NCI-H1436 (cell line): ENCODE results near the gene TRIM17.

Experiments
- DNase-seq: peaks from one replicate; lab custom pipeline; 2025; lab: John Stamatoyannopoulos, UW

The TRIM17 gene

GRCh38 chr1:228400692-228401454 is 15.8 kb downstream of the TRIM17 start:
- DNase-seq: no peak

GRCh38 chr1:228400237-228400651 is 16.4 kb downstream of the TRIM17 start:
- no peak for DNase-seq

GRCh38 chr1:228399531-228400236 is 17.0 kb downstream of the TRIM17 start:
- DNase-seq: no peak

GRCh38 chr1:228398741-228399461 is 17.8 kb downstream of the TRIM17 start:
- DNase-seq: no peak

GRCh38 chr1:228397966-228398365 is 18.7 kb downstream of the TRIM17 start:
- no peak for DNase-seq

- DNase-seq: no peak
Observed at GRCh38 chr1:228396770-228397662, 19.6 kb downstream of the TRIM17 start.

- no peak for DNase-seq
Observed at GRCh38 chr1:228394571-228395394, 21.9 kb downstream of the TRIM17 start.

GRCh38 chr1:228393811-228394570 is 22.7 kb downstream of the TRIM17 start:
- DNase-seq: no peak

- DNase-seq: no peak
Observed at GRCh38 chr1:228393268-228393701, 23.4 kb downstream of the TRIM17 start.

GRCh38 chr1:228392111-228392936 is 24.3 kb downstream of the TRIM17 start:
- no peak for DNase-seq

GRCh38 chr1:228391411-228392020 is 25.1 kb downstream of the TRIM17 start:
- no peak for DNase-seq

GRCh38 chr1:228390649-228391048 is 26.0 kb downstream of the TRIM17 start:
- DNase-seq: no peak

GRCh38 chr1:228387321-228387720 is 29.3 kb downstream of the TRIM17 start:
- DNase-seq: no peak

- DNase-seq: no peak
Observed at GRCh38 chr1:228385232-228385631, 31.4 kb downstream of the TRIM17 start.

GRCh38 chr1:228383773-228384172 is 32.9 kb downstream of the TRIM17 start:
- no peak for DNase-seq

GRCh38 chr1:228381356-228381755 is 35.3 kb downstream of the TRIM17 start:
- no peak for DNase-seq

- no peak for DNase-seq
Observed at GRCh38 chr1:228379666-228380065, 37.0 kb downstream of the TRIM17 start.

- DNase-seq: peak; percentile 13
Observed at GRCh38 chr1:228378873-228379460, 37.7 kb downstream of the TRIM17 start.
